Measurements from ENCODE around the gene RAPGEF1. TPM values are rescaled to one million over a fixed set of nuclear protein-coding genes. Genes with fewer than 3 reads are reported as not detected.

RAPGEF1 gene
- total RNA-seq, 1 donor from 2014 or later, result 146 TPM

GRCh38 chr9:131695836-131696460 is 43.9 kb downstream of the RAPGEF1 start:
- H3K4me1 ChIP-seq, result peaks cover 92% of the 10 kb centered on the region
- H3K36me3 ChIP-seq, result no peaks in the 10 kb centered on the region
- H3K9me3 ChIP-seq, result no peaks in the 10 kb centered on the region
- intact Hi-C loops (cut with DNase I), result no loop called here
- no peak overlapping the region for H3K27ac ChIP-seq
- no peak for ATAC-seq
- H3K27me3 ChIP-seq (ENCODE audit: low read depth), result no peaks in the 10 kb centered on the region
- no peak overlapping the region for H3K4me3 ChIP-seq
- TF ChIP-seq CTCF (IDR thresholded peaks at IDR 0.05), result no peak
- DNase-seq, result no peak

- DNase-seq, result no peak
- no peaks in the 10 kb centered on the region for H3K27me3 ChIP-seq (ENCODE audit: low read depth)
- no peaks in the 10 kb centered on the region for H3K9me3 ChIP-seq
- no peaks in the 10 kb centered on the region for H3K36me3 ChIP-seq
- ATAC-seq, result no peak
- no peak overlapping the region for H3K27ac ChIP-seq
- no peak for TF ChIP-seq CTCF (IDR thresholded peaks at IDR 0.05)
- intact Hi-C loops (cut with DNase I), result no loop called here
- H3K4me3 ChIP-seq, result no peak overlapping the region
- H3K4me1 ChIP-seq, result peaks cover 91% of the 10 kb centered on the region
Observed at GRCh38 chr9:131695366-131695765, 44.5 kb downstream of the RAPGEF1 start.

- Histone ChIP-seq H3K9me3 (no peaks in the 10 kb centered on the region), H3K27ac (no peak overlapping the region), H3K4me3 (no peak overlapping the region), H3K4me1 (peaks cover 86% of the 10 kb centered on the region), H3K27me3 (ENCODE audit: low read depth) (no peaks in the 10 kb centered on the region), H3K36me3 (no peaks in the 10 kb centered on the region)
- intact Hi-C loops (cut with DNase I), result no loop called here
- ATAC-seq, result peak; percentile 56 to 59
- DNase-seq, result no peak
- TF ChIP-seq CTCF (IDR thresholded peaks at IDR 0.05), result no peak
Observed at GRCh38 chr9:131693651-131694597, 46.0 kb downstream of the RAPGEF1 start.

- H3K36me3 ChIP-seq, result no peaks in the 10 kb centered on the region
- H3K4me3 ChIP-seq, result no peak overlapping the region
- no peak for TF ChIP-seq CTCF (IDR thresholded peaks at IDR 0.05)
- ATAC-seq (no peak), DNase-seq (no peak)
- H3K27me3 ChIP-seq (ENCODE audit: low read depth), result no peaks in the 10 kb centered on the region
- no peak overlapping the region for H3K27ac ChIP-seq
- H3K4me1 ChIP-seq, result peaks cover 76% of the 10 kb centered on the region
- intact Hi-C loops (cut with DNase I), result no loop called here
- H3K9me3 ChIP-seq, result no peaks in the 10 kb centered on the region
Observed at GRCh38 chr9:131692612-131693562, 47.0 kb downstream of the RAPGEF1 start.

GRCh38 chr9:131691969-131692611 is 47.8 kb downstream of the RAPGEF1 start:
- intact Hi-C loops (cut with DNase I), result no loop called here
- no peaks in the 10 kb centered on the region for H3K9me3 ChIP-seq
- no peaks in the 10 kb centered on the region for H3K36me3 ChIP-seq
- peaks cover 68% of the 10 kb centered on the region for H3K4me1 ChIP-seq
- no peak for TF ChIP-seq CTCF (IDR thresholded peaks at IDR 0.05)
- ATAC-seq (no peak), DNase-seq (no peak)
- no peaks in the 10 kb centered on the region for H3K27me3 ChIP-seq (ENCODE audit: low read depth)
- H3K27ac ChIP-seq, result no peak overlapping the region
- no peak overlapping the region for H3K4me3 ChIP-seq
